H1 (cell line): ENCODE data around the gene CD34. TPM values are rescaled to one million over a fixed set of nuclear protein-coding genes. Genes with fewer than 3 reads are reported as not detected.

Experiments
- CTCF ChIA-PET: fragments of 300-600 bp; sonication (Branson Sonifier 250); formaldehyde crosslinking; loops from one replicate; lab custom pipeline; 2021; ENCODE audit not compliant: partially characterized antibody; lab: Charles Lee
- POLR2A ChIA-PET: fragments of 300-600 bp; sonication (Branson Sonifier 250); formaldehyde crosslinking; loops from one replicate; lab custom pipeline; 2021; ENCODE audit warnings: inconsistent platforms; ENCODE audit not compliant: partially characterized antibody; lab: Charles Lee
- DNase-seq, 2 experiments: peaks; one replicate each; pipeline versions ENCODE4 v3.0.0 to v3.0.0-alpha.2; 2010 to 2022; ENCODE audit warnings: low spot score in 2 of 2, low read depth in 1 of 2, mixed read lengths in 1 of 2
- FAIRE-seq: peaks from 2 replicates; lab custom pipeline; 2011; peaks lifted over from hg19 to GRCh38; lab: Jason Lieb, UNC
- H2AFZ ChIP-seq: 2 replicates; pipeline ENCODE4 v1.8.1; 2012; ENCODE audit warnings: low read length, inconsistent platforms
- H2AK5ac ChIP-seq: 2 replicates; pipeline ENCODE4 v1.6.1; 2013; ENCODE audit warnings: low read depth, low read length
- H2BK120ac ChIP-seq: replicated peaks from 2 replicates; pipeline ENCODE3; 2013; ENCODE audit warnings: low read depth, low read length, inconsistent platforms
- H2BK12ac ChIP-seq: 2 replicates; pipeline ENCODE4 v1.6.1; 2013; ENCODE audit warnings: low read depth, low read length
- H2BK15ac ChIP-seq: 2 replicates; pipeline ENCODE4 v1.6.1; 2013; ENCODE audit warnings: low read length
- H2BK20ac ChIP-seq: 2 replicates; pipeline ENCODE4 v1.6.1; 2013; ENCODE audit warnings: low read length
- H2BK5ac ChIP-seq: 2 replicates; pipeline ENCODE4 v1.6.1; 2013; ENCODE audit warnings: low read depth, low read length
- H3K14ac ChIP-seq: 2 replicates; pipeline ENCODE4 v1.6.1; 2013; ENCODE audit warnings: inconsistent platforms; ENCODE audit not compliant: insufficient read length
- H3K18ac ChIP-seq: 2 replicates; pipeline ENCODE4 v1.6.1; 2013; ENCODE audit warnings: low read length; ENCODE audit errors: extremely low read depth
- H3K23ac ChIP-seq: 2 replicates; pipeline ENCODE4 v1.6.1; 2013; ENCODE audit warnings: inconsistent platforms; ENCODE audit not compliant: insufficient read length
- H3K23me2 ChIP-seq: 2 replicates; pipeline ENCODE4 v1.6.1; 2013; ENCODE audit warnings: low read depth, low read length
- H3K27ac ChIP-seq: 2 replicates; pipeline ENCODE4 v1.6.1; 2011; ENCODE audit warnings: low read depth, low read length, inconsistent platforms
- H3K27me3 ChIP-seq, 4 experiments: replicated peaks in 1 of 4; 1 replicate in 1 of 4; 2 replicates in 3 of 4; pipeline versions ENCODE4 v1.6.1 to v1.8.1; 2011 to 2013; ENCODE audit warnings: low read length in 3 of 4, mild to moderate bottlenecking in 3 of 4, inconsistent platforms in 2 of 4, mixed read lengths in 2 of 4, moderate library complexity in 1 of 4; ENCODE audit not compliant: control insufficient read depth in 3 of 4, insufficient read depth in 3 of 4; ENCODE audit errors: extremely low read depth in 1 of 4
- H3K36me3 ChIP-seq, 4 experiments: 2 replicates each; pipeline versions ENCODE4 v1.6.1 to v1.8.1; 2011 to 2013; ENCODE audit warnings: mild to moderate bottlenecking in 4 of 4, low read length in 3 of 4, moderate library complexity in 2 of 4, control low read depth in 1 of 4, inconsistent platforms in 1 of 4; ENCODE audit not compliant: insufficient read depth in 4 of 4, control insufficient read depth in 2 of 4
- H3K4ac ChIP-seq: replicated peaks from 2 replicates; pipeline ENCODE3; 2013; ENCODE audit warnings: low read length, low read depth, mixed read lengths, inconsistent platforms; ENCODE audit not compliant: insufficient read length
- H3K4me1 ChIP-seq, 4 experiments: replicated peaks in 1 of 4; 1 replicate in 1 of 4; 2 replicates in 3 of 4; pipeline versions ENCODE4 v1.6.1 to v1.8.1; 2011 to 2013; ENCODE audit warnings: low read length in 3 of 4, inconsistent platforms in 2 of 4, mixed read lengths in 1 of 4; ENCODE audit not compliant: insufficient read depth in 4 of 4, control insufficient read depth in 3 of 4
- H3K4me2 ChIP-seq, 2 experiments: 2 replicates each; pipeline versions ENCODE4 v1.6.1 to v1.8.1; 2011 to 2013; ENCODE audit warnings: low read depth in 2 of 2, low read length in 2 of 2, control low read depth in 1 of 2, inconsistent platforms in 1 of 2, mild to moderate bottlenecking in 1 of 2; ENCODE audit not compliant: insufficient read depth in 1 of 2
- H3K4me3 ChIP-seq, 4 experiments: fragments of 200-600, 300-600 bp in 1 of 4; sonication (generic), shearing (Covaris generic), sonication (Bioruptor Twin) in 1 of 4; 2 replicates each; pipeline versions ENCODE4 v1.5.1 to v1.8.1; 2011 to 2016; ENCODE audit warnings: low read length in 4 of 4, low read depth in 3 of 4, control low read depth in 2 of 4, inconsistent platforms in 2 of 4, mild to moderate bottlenecking in 2 of 4, mixed read lengths in 1 of 4, moderate library complexity in 1 of 4; ENCODE audit not compliant: insufficient read depth in 2 of 4; ENCODE audit errors: extremely low read depth in 1 of 4
- H3K56ac ChIP-seq: replicated peaks from 2 replicates; pipeline ENCODE3; 2013; ENCODE audit warnings: low read depth, mild to moderate bottlenecking, mixed read lengths, low read length, inconsistent platforms; ENCODE audit not compliant: insufficient read length
- H3K79me1 ChIP-seq: 2 replicates; pipeline ENCODE4 v1.6.1; 2013; ENCODE audit warnings: low read depth, low read length, control low read depth
- H3K79me2 ChIP-seq, 2 experiments: 2 replicates each; pipeline versions ENCODE4 v1.6.1 to v1.8.1; 2012 to 2013; ENCODE audit warnings: low read length in 2 of 2, mild to moderate bottlenecking in 2 of 2, inconsistent platforms in 1 of 2; ENCODE audit not compliant: insufficient read depth in 2 of 2, control insufficient read depth in 1 of 2
- H3K9ac ChIP-seq, 4 experiments: replicated peaks in 1 of 4; 1 replicate in 1 of 4; 2 replicates in 3 of 4; pipeline versions ENCODE4 v1.6.1 to v1.8.1; 2011 to 2013; ENCODE audit warnings: low read depth in 3 of 4, low read length in 3 of 4, control low read depth in 2 of 4, mild to moderate bottlenecking in 2 of 4, moderate library complexity in 2 of 4, inconsistent platforms in 1 of 4; ENCODE audit errors: extremely low read depth in 1 of 4
- H3K9me3 ChIP-seq, 2 experiments: 2 replicates each; pipeline versions ENCODE4 v1.6.1 to v1.8.1; 2012 to 2013; ENCODE audit warnings: mild to moderate bottlenecking in 2 of 2, moderate library complexity in 2 of 2, control low read depth in 1 of 2, inconsistent platforms in 1 of 2, low read depth in 1 of 2, low read length in 1 of 2, mixed read lengths in 1 of 2; ENCODE audit not compliant: insufficient read depth in 2 of 2
- H4K20me1 ChIP-seq, 2 experiments: replicated peaks in 1 of 2; 2 replicates each; pipeline versions ENCODE3 to v1.8.1; 2011 to 2013; ENCODE audit warnings: inconsistent platforms in 2 of 2, low read length in 2 of 2, mild to moderate bottlenecking in 1 of 2; ENCODE audit not compliant: insufficient read depth in 2 of 2, control insufficient read depth in 1 of 2
- H4K5ac ChIP-seq: 2 replicates; pipeline ENCODE4 v1.6.1; 2013; ENCODE audit warnings: low read length, low read depth, mixed read lengths, inconsistent platforms; ENCODE audit not compliant: insufficient read length
- H4K8ac ChIP-seq: 2 replicates; pipeline ENCODE4 v1.8.0; 2013; ENCODE audit warnings: mild to moderate bottlenecking, moderate library complexity, low read length, inconsistent platforms; ENCODE audit not compliant: insufficient read depth; ENCODE audit errors: extremely low read depth
- H4K91ac ChIP-seq: replicated peaks from 2 replicates; pipeline ENCODE3; 2013; ENCODE audit warnings: low read length, mixed read lengths, inconsistent platforms; ENCODE audit not compliant: insufficient read length
- CBX5 ChIP-seq: fragments of 300-800, 300-1000 bp; sonication (generic); IDR thresholded peaks from 2 replicates; pipeline ENCODE4 v1.7.1; 2016; ENCODE audit warnings: antibody characterized with exemption, low read length, low read depth
- CEBPB ChIP-seq: IDR thresholded peaks from 2 replicates; pipeline ENCODE4 v1.6.1; 2012; ENCODE audit warnings: low read depth, low read length
- CTBP2 ChIP-seq: IDR thresholded peaks from 2 replicates; pipeline ENCODE4 v1.7.0; 2011; ENCODE audit warnings: borderline replicate concordance, mild to moderate bottlenecking, moderate library complexity, mixed read lengths, low read length; ENCODE audit not compliant: insufficient read depth, insufficient read length
- EGR1 ChIP-seq: IDR thresholded peaks from 2 replicates; pipeline ENCODE4 v1.6.1; 2011; ENCODE audit warnings: low read depth, low read length, borderline replicate concordance
- NANOG ChIP-seq: IDR thresholded peaks from 2 replicates; pipeline ENCODE4 v1.6.1; 2011; ENCODE audit warnings: low read length, low read depth, mild to moderate bottlenecking, inconsistent platforms; ENCODE audit not compliant: insufficient read depth, poor library complexity, severe bottlenecking
- NRF1 ChIP-seq: IDR thresholded peaks from 2 replicates; pipeline ENCODE4 v1.6.1; 2011; ENCODE audit warnings: mild to moderate bottlenecking, low read depth, low read length, improper control_type of control experiment
- POU5F1 ChIP-seq: IDR thresholded peaks from 2 replicates; pipeline ENCODE4 v1.6.1; 2011; ENCODE audit warnings: low read depth, mild to moderate bottlenecking, low read length, moderate library complexity
- RFX5 ChIP-seq: IDR thresholded peaks from 2 replicates; pipeline ENCODE4 v1.6.1; 2011; ENCODE audit warnings: low read depth, low read length, improper control_type of control experiment, borderline replicate concordance
- WGBS, 2 experiments: shearing (Covaris generic) in 1 of 2; methylation state at CpG; one replicate each; pipeline versions ENCODE4 v1.1.6 to v1.1.7; 2013 to 2015; ENCODE audit warnings: low lambda C conversion rate in 2 of 2, mixed read lengths in 2 of 2, inconsistent platforms in 1 of 2, low coverage in 1 of 2, missing lambda C conversion rate in 1 of 2; ENCODE audit not compliant: insufficient replicate concordance in 2 of 2, insufficient coverage in 1 of 2, insufficient read length in 1 of 2; ENCODE audit errors: extremely low coverage in 1 of 2, missing lambda C conversion rate in 1 of 2; 5-methylcytosine and 5-hydroxymethylcytosine counted together
- polyA plus RNA-seq, 7 experiments: library from polyadenylated mRNA; depleted of rRNA in 3 of 7; stranded (reverse) in 5 of 7; unstranded in 2 of 7; fragments of >200 nt in 5 of 7; fragments of 200-250 nt in 2 of 7; gene quantifications; 1 replicate in 5 of 7; 2 replicates in 1 of 7; 4 replicates in 1 of 7; pipeline versions ENCODE4 v1.2.1 to v1.2.3, GENCODE V29; 2011 to 2013; ENCODE audit warnings: missing spikeins in 2 of 7, mixed read lengths in 2 of 7
- total RNA-seq: library from RNA; stranded (reverse); fragmentation: NEBNext Ultra II Directional; extraction: Animal tissue kit (Norgen Biotek cat#: 25700); gene quantifications from 2 replicates; pipeline ENCODE4 v1.2.1, GENCODE V29; 2021
- TF ChIP-seq, protein P1 (sequence below): IDR thresholded peaks from 2 replicates; pipeline ENCODE4 v1.6.1; 2012; ENCODE audit warnings: inconsistent platforms

The CD34 gene
- total and polyA plus RNA-seq, 2 of the 8 experiments (the other 6 are each of a cell fraction or from before 2014, with no cell fraction given): 0.39 to 0.54 TPM

DNA sequence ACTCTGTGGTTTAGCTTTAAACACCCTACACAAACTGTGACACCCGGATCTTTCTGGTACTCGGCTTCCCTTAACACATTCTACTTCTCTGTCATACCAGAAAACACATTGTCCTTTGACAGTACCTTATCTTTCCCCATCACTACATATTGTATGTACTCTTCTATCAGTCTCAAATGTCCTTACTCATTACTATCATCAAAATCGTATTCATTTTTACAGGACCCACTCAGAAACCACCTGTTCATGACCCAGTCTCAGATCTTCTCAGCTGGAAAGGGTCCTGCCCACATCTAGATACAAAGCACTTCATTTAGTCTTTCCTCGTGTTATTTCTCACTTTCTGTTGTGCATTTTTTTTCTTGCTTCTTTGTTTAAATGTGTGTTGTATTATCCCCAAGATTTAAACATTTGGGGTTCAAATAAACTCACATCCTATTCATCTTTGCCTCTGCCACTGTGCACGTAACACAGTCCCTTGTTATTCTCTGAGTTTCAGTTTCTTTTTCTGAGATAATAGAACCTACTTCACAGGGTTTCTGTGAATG, 27.7 kb downstream of the CD34 start:
- no peak overlapping the region for H2BK15ac ChIP-seq
- WGBS, 2 experiments: 80% methylated on average over 5 of the region's 5 CpGs; no CpG with 5 or more reads in 1 of the 2 experiments
- H2AK5ac ChIP-seq: no peak overlapping the region
- no peak overlapping the region for H3K4me3 ChIP-seq
- H3K27ac ChIP-seq: no peak overlapping the region
- no peak for DNase-seq
- no peaks in the 10 kb centered on the region for H4K20me1 ChIP-seq
- no peak for TF ChIP-seq NANOG
- no peak for TF ChIP-seq CEBPB
- no peak for TF ChIP-seq CBX5
- no peak for TF ChIP-seq CTBP2
- TF ChIP-seq RFX5: no peak
- no peak for TF ChIP-seq NRF1
- no peak for TF ChIP-seq POU5F1
- TF ChIP-seq EGR1: no peak
- TF ChIP-seq, protein P1, sequence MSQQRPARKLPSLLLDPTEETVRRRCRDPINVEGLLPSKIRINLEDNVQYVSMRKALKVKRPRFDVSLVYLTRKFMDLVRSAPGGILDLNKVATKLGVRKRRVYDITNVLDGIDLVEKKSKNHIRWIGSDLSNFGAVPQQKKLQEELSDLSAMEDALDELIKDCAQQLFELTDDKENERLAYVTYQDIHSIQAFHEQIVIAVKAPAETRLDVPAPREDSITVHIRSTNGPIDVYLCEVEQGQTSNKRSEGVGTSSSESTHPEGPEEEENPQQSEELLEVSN: no peak
- H3K4me2 ChIP-seq: no peak overlapping the region
- no peaks in the 10 kb centered on the region for H3K79me2 ChIP-seq
- no peaks in the 10 kb centered on the region; a peak in 1 of 7 replicates for H3K27me3 ChIP-seq
- H3K36me3 ChIP-seq: no peaks in the 10 kb centered on the region
- H2AFZ ChIP-seq: no peak overlapping the region
- no peak overlapping the region for H2BK120ac ChIP-seq
- no peak overlapping the region for H2BK5ac ChIP-seq
- H3K14ac ChIP-seq: no peak overlapping the region
- H3K4me1 ChIP-seq: no peaks in the 10 kb centered on the region; a peak in 1 of 7 replicates
- H4K8ac ChIP-seq: no peak overlapping the region
- H3K23ac ChIP-seq: no peak overlapping the region
- no peak overlapping the region for H3K56ac ChIP-seq
- H2BK20ac ChIP-seq: no peak overlapping the region
- H3K9me3 ChIP-seq: no peaks in the 10 kb centered on the region
- H3K4ac ChIP-seq: no peak overlapping the region
- no peak overlapping the region for H3K9ac ChIP-seq
- H4K5ac ChIP-seq: no peak overlapping the region
- no peak overlapping the region for H2BK12ac ChIP-seq
- no peak overlapping the region for H3K18ac ChIP-seq
- H3K79me1 ChIP-seq: no peaks in the 10 kb centered on the region
- ChIA-PET CTCF (interaction anchor here (1.7 to 10.0 kb wide), 11 partner anchors 12 to 116 kb away, joined by 3 to 223 read pairs (median 39); no protein-coding TSS in a partner anchor), POLR2A (no interaction called here)
- no peak for FAIRE-seq
- H4K91ac ChIP-seq: no peak overlapping the region
- H3K23me2 ChIP-seq: no peaks in the 10 kb centered on the region
